CD4-positive, alpha-beta T cell treated with Interleukin-15 for 4 hours (primary cell): Measurements from ENCODE around the gene ZNF790.
A peak's percentile ranks its signal among the peaks of the same experiment; 100 is the strongest.

ENCODE experiments used
- DNase-seq: peaks from one replicate; pipeline ENCODE4 v3.0.0-alpha.2; 2020; ENCODE audit warnings: low spot score

Gene ZNF790

DNA sequence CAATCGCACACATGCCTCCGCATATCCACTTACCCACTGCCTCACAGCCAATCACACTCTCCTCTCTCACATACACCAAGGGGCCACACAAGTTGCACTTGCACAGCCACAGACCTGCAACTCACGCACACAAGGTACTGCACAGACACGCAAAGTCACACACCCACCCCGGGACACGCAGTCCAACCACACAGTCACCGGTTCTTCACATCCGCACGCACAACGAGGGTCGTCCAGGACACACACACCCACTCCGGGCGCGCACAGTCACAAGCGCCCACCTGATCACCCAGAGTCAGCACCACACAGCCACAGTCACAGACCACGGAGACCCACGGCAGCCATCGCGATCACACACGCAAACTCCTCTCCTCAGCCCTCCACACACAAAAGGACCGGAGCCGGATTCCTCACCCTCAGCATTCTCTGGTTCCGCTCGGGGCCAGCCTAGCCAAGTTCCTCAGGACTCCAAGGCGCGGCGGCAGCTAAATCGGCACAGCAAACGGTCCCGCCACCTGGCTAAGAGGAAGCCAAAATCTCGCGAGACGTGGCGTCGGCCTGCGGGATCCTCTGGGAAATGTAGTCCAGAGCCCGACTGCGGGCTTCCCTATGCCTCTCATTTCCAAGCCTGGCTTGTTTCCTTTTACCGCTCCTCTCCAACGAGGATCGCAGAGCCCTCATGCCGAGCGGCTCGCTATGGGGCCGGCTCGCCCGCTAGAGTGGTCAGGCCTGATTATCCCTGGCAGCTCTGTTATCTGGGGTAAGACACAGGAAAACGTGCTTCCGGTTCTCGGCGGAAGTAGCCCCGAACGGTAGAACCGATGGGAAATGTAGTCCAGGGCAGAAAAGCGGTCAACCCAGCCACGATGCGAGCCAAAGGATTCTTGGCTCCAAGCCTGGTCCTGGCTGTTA, 65.6 kb downstream of the ZNF790 start, which contains the start of gene ZNF850:
ZNF850 (minus strand) TSS at position 497 of the 912 bp plus-strand sequence. CDS start 10,201 bp downstream, outside the sequence.
- peak; percentile 93 for DNase-seq

DNA sequence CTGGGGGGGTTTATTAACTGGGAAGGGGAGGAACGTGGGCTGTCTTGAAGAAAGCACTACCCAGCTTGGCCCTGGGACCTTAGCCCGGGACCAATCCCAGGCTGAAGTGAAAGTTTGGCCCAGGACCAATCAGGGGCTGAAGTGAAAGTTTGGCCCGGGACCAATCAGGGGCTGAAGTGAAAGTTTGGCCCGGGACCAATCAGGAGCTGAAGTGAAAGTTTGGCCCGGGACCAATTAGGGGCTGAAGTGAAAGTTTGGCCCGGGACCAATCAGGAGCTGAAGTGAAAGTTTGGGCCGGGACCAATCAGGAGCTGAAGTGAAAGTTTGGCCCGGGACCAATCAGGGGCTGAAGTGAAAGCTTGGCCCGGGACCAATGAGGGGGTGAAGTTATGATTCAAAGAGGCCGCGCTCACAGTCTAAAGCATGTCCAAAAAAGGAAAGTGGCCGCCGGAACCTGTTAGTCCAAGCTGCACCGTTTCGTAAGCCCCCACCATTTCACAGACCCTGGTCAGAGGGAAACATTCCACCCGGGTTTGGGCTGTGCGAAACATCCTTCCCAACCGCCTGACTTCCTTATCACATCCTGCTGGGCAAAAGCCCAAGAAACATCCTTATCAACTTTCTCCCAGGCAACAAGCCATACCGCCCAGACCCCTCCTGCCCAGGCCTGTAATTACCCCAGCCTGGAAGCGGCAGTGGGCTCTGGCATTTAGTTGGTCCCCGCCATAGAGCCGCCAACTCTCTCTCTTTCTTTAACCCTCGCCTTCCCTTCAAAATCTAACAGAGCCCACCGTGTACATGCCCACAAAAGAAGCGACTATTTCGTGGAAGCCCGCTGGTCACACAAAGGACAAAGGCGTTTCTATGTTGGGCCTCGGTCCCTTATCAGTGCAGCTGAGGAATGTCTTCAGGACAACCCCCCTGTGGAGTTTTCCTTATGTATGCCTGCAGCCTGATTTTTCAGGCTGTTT, 66.6 kb downstream of the ZNF790 start:
- DNase-seq = peak; percentile 13
